Jurkat, Clone E6-1 (cell line): ENCODE measurements around the gene HTR3E.
"Not testable (repeated sequence)": the region's sequence is repeated elsewhere in the genome, so short reads cannot be mapped to it uniquely, and the experiment has no call there.

Experiments
- DNase-seq: peaks from one replicate; pipeline ENCODE4 v3.0.0-alpha.2; 2011; ENCODE audit warnings: low read depth, low spot score
- H3K4me3 ChIP-seq: 2 replicates; pipeline ENCODE4 v1.5.1; 2011; ENCODE audit warnings: mild to moderate bottlenecking, low read length, control low read depth, moderate library complexity

HTR3E gene

DNA sequence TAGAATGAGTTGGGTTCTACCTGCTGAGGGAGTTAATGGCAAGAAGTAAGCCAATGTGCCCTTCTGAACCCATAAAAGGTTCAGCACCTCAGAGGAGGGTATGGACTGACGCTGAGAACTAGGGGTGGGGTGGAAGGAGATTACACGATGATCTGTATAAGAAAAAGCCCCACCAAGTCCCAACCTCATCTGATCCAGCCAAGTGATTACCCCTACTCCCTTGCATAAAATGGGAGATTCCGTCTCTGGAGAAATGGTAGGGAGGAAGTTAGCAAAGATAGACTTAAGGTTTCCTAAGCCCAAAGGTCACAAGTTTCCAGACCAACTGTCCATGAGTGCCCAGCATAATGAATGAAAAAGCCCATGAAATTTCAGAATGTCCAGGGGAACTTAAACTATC is 51.2 kb downstream of the HTR3E start:
- no peak overlapping the region for H3K4me3 ChIP-seq
- DNase-seq = no peak

DNA sequence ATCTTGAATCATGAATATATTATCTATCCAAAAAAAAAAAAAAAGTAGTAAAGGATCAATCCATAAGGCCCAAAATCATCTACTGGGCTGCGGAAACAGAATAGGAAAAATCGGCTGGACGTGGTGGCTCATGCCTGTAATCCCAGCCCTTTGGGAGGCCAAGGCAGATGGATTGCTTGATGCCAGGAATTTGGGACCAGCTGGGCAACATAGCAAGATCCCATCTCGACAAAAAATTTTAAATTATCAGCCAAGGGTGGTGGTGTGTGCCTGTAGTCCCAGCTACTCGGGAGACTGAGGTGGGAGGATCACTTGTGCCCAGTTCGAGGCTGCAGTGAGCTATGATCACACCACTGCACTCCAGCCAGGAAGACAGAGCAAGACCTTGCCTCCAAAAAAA is 52.3 kb downstream of the HTR3E start:
- DNase-seq = no peak
- no peak overlapping the region for H3K4me3 ChIP-seq

DNA sequence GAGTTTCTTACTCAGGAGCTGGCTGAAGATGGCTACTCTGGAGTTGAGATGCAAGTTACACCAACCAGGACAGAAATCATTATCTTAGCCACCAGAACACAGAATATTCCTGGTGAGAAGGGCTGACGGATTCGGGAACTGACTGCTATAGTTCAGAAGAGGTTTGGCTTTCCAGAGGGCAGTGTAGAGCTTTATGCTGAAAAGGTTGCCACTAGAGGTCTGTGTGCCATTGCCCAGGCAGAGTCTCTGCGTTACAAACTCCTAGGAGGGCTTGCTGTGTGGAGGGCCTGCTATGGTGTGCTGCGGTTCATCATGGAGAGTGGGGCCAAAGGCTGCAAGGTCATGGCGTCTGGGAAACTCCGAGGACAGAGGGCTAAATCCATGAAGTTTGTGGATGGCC is 52.9 kb downstream of the HTR3E start:
- not testable (repeated sequence) for DNase-seq, H3K4me3 ChIP-seq

DNA sequence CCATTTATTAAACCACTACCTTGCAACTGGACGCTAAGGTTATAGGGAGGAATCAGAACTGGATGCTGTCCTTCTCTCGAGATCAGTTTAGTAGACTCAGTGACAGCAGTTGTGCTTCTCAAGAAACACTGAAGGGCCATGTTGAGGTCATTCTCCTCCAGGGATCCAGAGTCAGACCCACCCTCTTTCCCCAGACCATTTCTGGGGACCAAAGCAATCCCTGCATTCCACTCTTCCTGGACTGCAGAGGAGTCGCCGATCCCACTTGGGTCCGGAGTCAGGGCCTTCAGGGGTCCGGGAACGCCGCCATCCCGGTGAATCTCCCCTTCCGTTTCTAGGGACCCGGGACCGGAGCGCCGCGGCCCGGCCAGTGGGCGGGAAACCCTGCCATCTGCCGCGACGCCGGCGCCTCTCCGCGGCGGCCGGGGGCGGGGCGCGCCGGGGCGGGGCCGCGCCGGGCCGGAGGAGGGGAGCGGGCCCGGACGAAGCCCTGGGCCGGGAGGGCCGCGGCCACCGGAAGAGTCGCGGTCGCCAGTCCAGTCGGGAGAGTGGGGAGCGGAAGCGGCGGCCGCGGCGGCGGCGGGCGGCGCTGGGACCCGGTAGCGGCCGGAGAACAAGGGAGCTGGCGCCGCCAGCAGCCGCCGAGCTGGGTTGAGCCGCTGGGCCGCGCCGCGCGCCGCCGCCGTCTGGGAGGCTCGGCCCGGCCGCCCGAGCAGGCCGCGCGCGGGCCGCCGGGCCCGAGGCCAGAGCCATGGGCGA is 58.2 kb downstream of the HTR3E start, which contains the start of gene DVL3:
Gene DVL3 (plus strand): TSS at position 493 of the 759 bp plus-strand sequence. CDS start 259 bp downstream, at position 752.
- DNase-seq = no peak

DNA sequence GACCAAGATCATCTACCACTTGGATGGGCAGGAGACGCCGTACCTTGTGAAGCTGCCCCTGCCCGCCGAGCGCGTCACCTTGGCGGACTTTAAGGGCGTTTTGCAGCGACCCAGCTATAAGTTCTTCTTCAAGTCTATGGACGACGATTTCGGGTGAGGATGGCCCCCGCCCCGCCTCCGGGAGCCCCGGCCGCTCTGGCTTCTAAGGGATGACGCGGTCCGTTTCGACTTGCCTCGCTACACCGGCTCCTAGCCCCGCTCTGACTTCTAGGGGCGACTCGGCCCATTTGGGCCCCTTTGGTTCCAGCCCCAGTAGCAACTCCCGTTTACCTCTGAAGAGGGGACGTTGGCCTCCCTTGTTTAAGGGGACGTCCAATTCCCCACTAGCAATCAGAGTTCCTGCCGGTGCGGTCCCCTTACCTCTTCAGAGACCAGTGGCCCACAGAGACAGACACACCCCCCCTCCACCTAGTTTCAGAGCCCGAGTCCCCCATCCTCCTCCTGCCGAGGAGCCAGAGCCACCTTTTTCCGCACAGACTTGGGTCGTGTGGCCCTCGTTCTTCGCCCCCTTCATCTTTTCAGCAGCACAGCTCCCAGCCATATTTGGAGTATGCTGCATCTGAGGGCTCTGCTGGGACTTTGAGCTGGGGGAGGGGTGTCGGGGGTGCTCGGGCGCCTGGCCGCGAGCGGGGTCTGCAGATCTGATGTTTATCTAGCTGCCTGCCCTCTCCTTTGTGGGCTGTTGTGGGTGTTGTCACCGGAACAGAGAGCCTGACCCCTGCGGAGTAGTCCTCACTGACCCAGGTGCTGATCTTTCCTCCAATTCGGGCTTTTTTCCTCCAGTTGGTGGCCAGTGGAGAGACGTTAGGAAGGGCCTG is 59.0 kb downstream of the HTR3E start:
- H3K4me3 ChIP-seq = peak overlapping the region; percentile 61
- no peak for DNase-seq

More for the DNA sequence above, 58.2 kb downstream of the HTR3E start, which contains the start of gene DVL3:
- H3K4me3 ChIP-seq = peak within 1 kb of the TSS; percentile 61

DNA sequence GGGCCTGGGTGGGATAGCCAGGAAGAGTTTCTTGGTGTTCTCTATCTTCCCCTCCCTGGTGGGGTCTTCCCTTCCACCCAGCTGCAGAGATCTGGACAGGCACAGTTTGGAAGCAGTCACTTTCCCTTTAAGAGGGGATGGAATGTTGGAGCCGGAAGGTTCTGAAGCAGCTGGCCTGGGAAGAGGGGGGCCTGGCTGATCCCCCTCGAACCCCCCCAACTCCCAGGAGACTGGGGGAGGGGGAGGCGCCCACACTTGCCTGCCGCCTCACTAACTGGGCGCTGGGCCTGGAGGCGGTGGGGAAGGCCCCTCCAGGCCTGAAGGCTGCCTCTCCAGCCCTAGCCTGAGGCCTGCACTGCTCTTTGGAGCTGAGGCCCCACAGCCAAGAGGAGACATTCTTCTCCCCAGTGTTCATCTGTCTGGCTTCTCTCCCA is 59.7 kb downstream of the HTR3E start:
- peak overlapping the region; percentile 61 for H3K4me3 ChIP-seq
- no peak for DNase-seq
